NOMO-1 (cell line): ENCODE data around the gene HINT3.
A peak's percentile ranks its signal among the peaks of the same experiment; 100 is the strongest.
"Not testable (repeated sequence)": the region's sequence is repeated elsewhere in the genome, so short reads cannot be mapped to it uniquely, and the experiment has no call there.

Experiments used
- DNase-seq, 2 experiments: peaks; one replicate each; lab custom pipeline; 2025; ENCODE audit not compliant: unreplicated experiment in 2 of 2; lab: John Stamatoyannopoulos, UW

Gene HINT3

DNA sequence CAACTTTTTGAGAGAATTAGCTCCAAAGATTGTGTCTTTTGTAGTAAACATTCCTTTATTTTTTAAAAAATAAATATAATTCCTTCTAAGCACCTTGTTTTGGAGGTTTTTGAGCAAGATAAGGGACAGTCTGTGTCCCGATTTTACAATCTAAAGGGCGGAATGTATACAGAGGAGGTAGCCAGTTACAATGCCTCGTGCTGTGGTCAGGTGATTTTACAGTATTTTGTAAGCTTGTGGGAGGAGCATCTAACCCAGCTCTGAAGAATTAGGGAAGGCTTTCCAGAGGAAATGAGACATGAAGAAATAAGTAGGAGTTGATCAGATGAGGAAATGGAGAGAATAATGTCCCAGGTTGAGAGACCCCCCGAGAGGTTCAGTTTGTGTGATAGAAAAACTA, 1.3 kb downstream of the HINT3 start:
- DNase-seq = peak; percentile 21 to 74

DNA sequence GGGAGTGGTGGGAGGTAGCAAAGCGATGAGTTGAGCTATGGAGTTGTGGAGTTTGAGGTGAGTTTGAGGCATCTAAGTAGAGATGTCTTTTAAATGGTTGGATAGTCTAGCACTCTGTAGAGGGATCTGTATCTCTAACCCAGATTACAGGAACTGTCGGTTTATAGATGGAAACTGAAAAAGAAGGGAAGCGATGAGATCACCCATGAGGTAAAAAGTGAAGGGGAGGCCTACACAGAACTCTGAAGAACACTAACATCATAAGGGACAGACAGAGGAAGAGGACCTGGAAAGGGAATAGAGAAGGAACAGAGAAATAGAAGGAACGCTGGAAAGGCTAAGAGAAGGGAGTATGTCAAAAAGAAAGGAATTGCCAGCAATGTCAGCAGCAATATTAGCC, 2.5 kb downstream of the HINT3 start:
- no peak for DNase-seq

DNA sequence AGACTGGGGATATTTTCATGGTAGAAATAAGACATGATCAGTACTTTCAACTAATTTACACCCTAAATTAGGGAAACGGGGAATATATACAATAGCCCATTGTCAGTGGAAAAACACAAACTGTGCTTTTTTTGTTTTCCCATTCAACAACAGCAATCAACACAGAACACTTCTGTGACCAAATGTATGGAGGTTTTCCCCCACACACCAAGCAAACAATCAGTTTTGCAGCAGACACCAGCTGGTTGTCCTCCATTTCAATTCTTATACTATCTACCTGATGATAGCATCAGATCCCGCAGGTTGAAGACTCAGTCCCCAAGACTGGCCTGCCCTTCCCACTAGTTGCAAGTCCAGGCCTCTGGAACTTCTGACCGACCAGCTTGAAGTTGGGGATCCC, 4.5 kb downstream of the HINT3 start:
- no peak for DNase-seq

DNA sequence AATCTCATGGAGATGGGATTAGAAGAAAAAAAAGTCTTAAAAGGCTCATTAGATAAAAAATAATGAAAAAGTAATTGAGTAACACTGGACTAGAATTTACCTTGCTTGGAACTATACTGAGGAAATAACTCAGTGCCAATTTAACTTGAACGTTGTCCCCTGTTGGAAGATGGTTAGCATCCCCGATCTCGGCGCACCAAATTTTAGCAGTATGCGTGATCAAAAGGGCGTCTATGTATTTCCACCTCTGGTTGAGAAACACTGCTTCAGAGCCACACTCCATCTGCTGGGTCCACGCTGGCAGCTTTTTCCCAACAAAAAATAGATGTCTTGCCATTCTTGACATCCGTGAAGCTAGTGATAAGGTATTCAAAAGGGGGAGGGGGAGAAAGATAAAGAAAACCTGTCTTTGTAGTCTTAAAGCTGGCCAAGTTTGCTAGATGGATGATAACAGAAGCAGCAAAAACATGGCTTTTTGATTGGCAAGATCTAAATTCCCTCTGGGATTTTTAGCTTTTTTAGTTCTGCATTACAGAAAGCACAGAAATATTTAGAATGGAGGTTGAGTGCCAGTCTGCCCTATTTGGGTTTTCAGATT, 6.4 kb downstream of the HINT3 start:
- no peak for DNase-seq

DNA sequence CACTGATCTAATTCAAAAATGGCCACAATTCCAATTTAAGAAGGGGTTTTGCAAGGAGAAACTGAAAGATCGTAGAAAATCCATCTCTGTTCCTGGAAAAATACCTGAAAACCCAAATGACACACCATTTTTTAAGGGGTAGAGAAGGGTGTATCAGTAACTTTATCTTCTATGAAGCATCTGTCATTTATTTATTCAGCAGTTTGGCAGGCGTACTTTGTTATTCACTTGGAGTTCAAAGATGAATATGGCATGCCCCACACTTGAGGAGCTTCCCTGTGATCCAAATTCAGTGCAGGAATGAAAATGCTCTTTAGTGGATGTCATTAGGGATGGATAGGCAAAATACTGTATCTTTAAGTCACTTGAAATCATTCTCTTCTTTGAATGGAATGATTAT, 7.2 kb downstream of the HINT3 start:
- DNase-seq = no peak

DNA sequence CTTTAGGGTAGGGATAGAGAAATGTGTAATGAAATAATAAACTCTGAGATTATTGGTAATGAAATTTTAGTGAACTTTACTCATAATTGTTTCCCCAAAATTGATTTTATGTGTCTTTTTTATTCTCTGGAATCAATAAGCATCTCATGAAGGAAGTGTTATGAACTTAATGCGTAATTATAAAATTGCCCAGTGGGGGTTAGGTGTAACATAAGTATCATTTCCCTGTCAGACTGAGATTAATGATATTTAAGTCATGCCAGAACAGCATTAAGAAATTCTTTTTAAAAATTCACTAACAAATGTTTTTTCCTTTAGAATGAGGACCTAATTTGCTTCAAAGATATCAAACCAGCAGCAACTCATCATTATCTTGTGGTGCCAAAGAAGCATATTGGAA, 10.0 kb downstream of the HINT3 start:
- DNase-seq = no peak

DNA sequence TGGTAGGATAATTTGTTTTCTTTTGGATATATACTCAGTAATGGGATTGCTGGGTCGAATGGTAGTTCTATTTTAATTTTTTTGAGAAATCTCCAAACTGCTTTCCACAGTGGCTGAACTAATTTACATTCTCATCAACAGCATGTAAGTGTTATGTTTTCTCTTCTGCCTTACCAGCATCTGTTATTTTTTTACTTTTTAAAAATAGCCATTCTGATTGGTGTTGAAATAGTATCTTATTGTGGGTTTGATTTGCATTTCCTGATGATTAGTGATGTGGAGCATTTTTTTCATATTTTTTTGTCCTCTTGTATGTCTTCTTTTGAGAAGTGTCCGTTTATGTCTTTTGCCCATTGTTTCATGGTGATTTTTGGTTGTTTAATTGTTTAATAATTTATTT, 11.9 kb downstream of the HINT3 start:
- DNase-seq = no peak

DNA sequence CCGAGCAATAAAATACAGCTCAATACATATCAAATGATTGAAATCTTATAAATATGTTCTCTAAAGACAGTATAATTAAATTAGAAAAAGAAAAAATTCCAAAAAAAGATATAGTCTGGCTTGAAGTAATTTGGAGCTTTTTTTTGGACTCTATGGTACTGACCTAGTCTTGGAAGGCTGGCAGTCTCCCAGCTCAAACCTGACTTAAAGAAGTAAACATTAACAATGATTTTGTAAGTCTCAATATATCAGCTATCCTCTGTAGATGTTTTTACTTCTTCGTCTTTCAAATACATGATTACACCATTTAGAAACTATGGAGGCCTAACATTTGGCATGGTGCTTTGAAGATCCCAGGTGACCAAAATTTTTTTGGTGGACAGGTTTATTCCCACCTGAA, 14.2 kb downstream of the HINT3 start:
- DNase-seq = peak in 1 of 2 experiments; percentile 7

DNA sequence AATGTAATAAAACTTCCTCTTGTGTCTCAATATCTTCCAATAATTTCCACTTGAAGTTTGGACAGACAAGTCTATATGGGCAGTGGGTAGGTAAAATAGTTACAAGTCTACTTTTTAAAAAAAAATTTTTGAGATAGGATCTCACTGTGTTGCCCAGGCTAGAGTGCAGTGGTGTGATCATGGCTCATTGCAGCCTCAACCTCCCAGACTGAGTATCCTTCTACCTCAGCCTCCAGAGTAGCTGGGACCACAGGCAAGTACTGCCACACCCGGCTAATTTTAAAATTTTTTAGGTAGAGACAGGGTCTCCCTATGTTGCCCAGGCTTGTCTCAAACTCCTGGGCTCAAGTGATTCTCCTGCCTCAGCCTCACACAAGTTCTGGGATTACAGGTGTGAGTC, 15.9 kb downstream of the HINT3 start:
- not testable (repeated sequence) for DNase-seq

DNA sequence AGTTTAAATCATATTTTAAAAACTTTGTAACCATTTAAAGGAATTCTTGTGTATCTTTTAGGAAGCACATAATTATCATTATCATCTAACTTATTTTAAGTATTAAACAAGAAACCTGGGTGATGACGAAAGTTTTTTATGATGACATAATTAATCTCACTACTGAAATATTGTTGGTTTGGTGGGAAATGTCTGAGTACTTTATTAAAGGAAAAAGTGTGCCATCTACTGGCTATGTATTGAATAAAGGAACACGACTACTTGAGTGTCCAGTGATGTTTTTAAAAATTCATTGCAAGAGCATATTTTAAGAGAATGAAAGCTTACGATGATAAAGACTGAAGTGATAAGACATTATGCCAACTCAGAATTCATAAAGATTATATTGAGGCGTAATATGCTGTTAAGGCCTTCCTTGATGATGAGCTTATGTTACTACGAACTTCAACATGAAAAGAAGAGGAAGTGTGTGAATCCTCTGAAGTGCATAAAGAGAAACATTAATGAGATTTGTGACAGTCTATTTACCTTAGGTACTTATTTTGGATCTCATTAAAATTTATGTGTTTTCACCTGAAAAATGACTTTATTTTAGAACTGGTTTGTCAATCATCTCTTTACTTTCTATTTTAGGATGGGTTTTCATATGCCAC, 17.8 kb downstream of the HINT3 start:
- DNase-seq = peak in 1 of 2 experiments; percentile 69

DNA sequence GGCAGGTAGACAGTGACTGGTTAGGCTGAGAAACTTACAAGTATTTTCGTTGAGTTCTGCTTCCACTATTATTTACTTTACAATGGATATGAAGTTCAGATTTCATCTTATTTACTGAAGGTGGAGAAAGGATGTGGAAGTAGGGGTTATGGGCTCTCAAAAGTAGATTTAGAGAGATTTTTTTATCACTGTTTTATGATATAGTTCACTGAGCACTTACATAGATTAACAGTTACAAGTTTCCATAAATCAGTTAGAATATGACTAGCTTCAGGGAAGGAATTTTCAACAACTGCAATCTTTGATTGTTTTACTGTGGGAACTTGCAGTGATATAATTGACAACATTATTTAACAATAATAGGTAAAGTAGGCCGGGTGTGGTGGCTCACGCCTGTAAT, 22.5 kb downstream of the HINT3 start:
- DNase-seq = no peak

DNA sequence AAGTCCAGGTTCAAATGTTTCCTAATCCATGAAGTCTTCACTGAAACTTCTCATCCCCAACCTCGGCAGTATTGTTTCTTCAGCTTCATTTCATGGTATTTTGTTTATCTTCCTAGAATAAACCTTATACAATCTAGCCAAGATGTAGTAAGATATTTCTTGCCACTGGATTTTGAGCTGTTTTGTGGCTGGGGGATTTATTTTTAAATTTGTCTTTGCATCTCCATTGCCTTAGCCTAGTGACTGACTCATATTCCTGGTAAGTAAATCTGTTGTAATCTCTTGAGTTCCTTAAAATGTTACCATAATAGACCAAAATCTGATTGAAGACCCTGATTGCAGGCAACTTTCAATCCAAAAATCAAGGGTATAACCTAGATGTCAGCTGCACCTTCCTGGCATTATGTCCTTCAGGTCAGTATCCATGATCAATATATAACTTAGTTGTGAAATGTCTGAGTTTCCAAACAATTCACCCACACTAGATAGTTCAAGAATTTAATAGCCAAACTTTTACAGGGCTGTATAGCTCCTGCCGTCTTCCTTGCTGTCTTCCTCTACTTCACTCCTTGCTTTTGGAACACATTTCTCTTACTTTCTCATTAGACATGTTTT, 25.1 kb downstream of the HINT3 start:
- no peak for DNase-seq

DNA sequence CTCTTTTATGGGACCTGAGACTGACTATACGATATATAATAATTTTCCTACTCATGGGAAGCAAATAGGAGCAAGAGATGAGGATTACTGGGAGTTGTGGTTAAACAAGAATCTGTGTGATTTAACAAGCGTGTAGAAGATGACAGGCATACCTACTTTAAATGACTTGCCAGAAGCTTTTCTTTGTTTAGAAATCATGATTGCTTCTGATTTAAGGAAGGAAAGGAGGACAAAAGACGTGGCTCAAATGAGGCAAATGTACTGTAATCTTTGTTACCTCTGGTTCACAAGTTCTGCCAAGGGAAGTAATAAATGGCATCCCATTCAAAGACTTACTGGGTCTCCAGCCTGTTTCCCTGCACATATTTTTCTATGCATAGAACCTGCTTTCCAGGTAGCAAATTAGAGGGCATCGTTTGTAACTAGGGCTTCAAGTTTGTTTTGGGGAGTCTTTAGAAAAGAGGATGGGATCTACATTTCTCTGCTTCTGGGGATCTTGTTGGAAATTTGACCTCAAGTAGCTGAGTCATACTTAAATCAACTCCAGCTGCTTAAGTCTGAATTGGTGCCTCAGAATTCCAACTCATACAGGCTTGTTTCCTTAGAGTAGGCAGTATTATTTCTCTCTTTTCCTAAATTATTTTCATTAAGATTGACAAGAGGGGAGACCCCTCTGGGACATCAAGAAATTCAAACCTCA, 26.8 kb downstream of the HINT3 start:
- DNase-seq = no peak

DNA sequence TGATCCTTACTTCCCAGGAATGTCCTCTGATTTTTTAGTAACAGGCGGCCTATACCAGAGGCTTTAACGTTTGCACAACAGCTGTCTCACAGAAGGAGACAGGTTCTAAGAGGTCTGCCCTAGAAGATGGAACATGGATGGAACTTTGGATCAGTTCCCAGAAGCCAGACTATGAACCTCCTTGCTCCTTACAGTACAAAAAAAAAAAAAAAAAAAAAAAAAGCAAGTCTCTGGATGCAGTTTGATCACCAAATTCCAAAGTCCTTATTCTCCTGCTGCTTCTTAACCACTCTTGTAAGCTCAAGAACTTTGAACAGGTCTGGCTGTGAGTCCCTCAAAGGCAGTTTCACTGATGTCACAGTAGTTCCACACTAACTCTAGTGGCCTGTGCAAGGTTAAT, 27.7 kb downstream of the HINT3 start:
- no peak for DNase-seq

DNA sequence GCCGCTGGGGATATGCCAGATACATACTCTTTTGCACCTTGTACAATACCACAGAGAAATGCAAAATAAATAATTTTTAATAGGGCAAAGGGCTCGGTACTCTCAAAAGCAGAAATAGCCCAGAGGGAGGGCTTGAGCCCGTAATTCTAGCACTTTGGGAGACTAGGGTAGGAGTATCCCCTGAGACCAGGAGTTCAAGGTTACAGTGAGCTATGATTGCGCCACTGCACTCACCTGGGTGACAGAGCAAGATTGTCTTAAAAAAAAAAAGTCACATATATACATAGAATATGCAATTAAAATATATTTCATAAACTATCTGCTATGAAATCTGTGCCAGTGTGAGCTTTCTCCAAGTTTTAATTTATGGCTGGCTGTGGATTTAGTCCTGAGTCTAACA, 29.0 kb downstream of the HINT3 start:
- DNase-seq = no peak

DNA sequence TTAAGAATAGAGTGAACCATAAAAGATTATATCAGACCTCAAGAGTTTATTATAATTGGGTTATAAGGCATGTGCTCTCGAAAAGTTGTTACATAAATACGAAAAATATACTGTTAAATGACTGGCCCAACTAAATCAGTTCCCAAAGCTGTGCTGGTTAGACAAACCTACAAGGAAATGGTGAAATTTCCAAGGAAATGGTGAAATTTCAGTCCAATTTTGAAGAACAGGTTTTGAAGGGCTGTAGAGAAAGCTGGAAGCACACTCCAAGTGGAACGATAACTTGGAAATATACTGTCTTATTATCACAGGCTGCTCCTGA, 29.4 kb downstream of the HINT3 start:
- peak in 1 of 2 experiments; percentile 49 for DNase-seq

DNA sequence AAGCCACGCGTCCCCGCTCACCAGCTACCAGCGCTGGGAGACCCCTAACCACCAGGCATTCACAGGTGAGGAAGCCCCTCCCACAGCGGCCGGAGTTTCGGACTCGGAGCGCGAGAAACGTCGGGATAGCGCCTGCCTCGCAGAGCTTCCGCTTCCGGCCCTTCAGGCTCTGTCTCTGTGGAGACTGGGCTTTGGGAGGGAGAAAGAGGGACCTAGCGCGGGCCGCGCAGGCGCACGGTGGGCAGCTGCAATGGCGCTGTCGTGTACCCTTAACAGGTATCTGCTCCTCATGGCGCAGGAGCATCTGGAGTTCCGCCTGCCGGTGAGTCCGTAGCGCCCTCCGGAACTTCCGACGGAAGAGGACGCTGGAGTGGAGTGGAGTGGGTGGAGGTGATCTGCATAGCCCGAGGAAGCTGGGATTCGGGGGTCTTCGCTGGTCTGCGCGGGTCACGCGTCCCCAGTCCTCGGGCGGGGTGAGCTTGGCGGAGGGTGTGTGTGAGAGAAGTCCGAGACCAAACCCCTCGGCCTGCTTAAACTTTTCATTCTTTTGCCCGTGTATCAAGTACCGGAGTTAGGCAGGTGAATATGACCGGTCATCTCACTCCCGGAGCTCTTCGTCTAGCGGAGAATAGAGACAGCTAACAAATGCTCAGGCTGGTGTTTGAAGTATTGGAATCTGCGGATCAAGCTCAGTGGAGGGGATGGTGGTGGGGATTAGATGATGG, 29.9 kb downstream of the HINT3 start, which contains the start of gene TRMT11:
TRMT11 (plus strand) TSS at position 240 of the 725 bp plus-strand sequence; CDS start at position 251, 11 bp downstream.
- DNase-seq = peak; percentile 72 to 75

DNA sequence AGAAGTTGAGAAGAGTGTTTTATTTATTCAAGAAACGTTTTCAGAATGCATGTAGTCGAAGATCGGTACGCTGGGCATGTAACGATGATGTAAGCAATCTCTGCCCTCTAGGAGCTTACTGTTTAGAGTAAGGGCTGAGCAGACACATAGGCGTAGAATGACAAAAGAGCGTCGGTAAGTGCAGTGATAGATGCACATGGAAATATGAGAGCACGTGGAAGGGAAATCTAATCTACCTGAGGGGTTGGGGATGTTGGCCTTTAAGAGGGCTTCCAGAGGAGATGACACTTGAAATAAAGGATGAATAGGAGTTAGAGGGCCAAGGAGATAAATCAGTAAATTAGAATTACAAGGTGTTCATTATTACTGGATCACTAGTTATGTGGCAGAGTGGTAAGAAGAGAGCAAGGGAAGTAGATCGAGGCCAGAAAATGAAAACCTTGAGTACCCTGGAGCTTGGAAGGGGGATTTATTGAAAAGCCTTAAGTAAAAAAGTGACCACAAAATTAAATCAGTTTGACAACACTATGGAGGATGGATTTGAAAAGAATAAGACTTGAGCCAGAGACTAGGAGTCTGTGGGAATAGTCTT, 30.6 kb downstream of the HINT3 start:
- DNase-seq = peak in 1 of 2 experiments; percentile 24

DNA sequence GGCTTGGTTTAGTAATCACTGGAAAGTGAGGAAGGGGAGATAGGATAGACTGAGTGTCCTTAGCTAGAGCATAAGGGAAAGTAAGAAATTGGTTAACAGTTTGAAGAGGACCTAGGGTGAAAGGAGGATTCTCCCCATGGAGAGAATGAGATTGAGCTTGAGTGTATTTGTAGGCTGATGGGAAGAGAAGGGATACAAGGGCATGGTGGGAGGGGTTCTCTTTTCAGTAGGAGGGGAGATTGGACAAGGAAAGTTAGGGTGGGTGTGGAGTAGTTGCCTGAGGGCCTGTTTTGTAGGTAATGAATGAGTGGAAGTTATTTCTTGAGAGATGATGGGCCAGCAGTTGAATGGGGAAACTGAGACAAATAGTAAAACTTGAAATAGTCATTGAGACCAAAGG, 31.7 kb downstream of the HINT3 start:
- DNase-seq = no peak

DNA sequence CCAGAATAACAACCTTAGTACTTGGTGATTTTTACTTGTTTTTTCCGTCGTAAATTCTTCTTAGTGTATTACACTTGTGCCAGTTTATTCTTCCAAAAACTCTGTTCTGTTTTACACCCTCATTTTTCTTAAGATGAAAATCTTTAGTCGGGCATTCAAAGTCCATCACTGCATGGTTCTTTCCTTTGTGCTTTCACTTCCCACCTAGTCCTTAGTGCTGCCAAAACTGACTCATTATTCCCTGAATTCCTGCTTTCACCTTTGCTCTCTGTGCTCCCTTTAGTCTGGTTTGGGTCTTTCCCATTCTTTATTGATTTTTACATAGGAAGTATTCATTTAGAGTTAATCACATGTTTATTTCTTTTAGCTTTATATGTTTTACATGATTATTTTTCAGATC, 33.1 kb downstream of the HINT3 start:
- DNase-seq = no peak

DNA sequence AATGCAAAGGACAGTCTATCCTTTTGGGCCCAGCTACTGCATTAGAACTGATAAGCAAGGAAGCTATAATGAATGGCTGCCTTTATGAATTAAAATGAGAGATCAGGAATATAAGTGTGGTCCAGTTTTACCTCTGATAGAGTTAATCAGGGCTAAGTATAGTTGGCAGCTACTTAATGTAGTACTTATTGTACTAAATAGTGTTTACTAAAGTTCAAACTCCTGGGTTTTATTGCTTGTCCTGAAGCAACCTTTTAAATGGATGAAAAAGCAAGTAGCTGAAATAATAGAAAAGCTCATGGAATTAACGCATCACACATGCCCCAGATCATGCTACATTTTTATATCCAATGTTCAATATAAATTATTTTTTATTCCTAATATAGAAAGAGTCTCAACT, 35.1 kb downstream of the HINT3 start:
- DNase-seq = no peak
